Caco-2 (cell line): ENCODE data around the gene DTWD2. TPM values are rescaled to one million over a fixed set of nuclear protein-coding genes. Genes with fewer than 3 reads are reported as not detected.
"Not testable (repeated sequence)": the region's sequence is repeated elsewhere in the genome, so short reads cannot be mapped to it uniquely, and the experiment has no call there.

Experiments used
- BruUV-seq: library from RNA; stranded (reverse); fragments of 400-500 nt; replicated peaks from 2 replicates; lab custom pipeline; 2021; lab: Mats Ljungman, UMichigan
- CTCF ChIA-PET: fragments of 300-600 bp; sonication (Branson Sonifier 250); formaldehyde crosslinking; loops from one replicate; lab custom pipeline; 2022; ENCODE audit warnings: antibody characterized with exemption; lab: Charles Lee
- POLR2A ChIA-PET: fragments of 300-600 bp; sonication (Branson Sonifier 250); formaldehyde crosslinking; loops from one replicate; lab custom pipeline; 2022; ENCODE audit warnings: antibody characterized with exemption; lab: Charles Lee
- DNase-seq, 2 experiments: peaks; one replicate each; pipeline versions ENCODE4 v3.0.0 to v3.0.0-alpha.2; 2020 to 2022
- H3K27me3 ChIP-seq: replicated peaks from 2 replicates; pipeline ENCODE4 v1.6.0; 2011; ENCODE audit warnings: low read length; ENCODE audit not compliant: control insufficient read depth, insufficient read depth
- H3K36me3 ChIP-seq: 2 replicates; pipeline ENCODE4 v1.5.1; 2011; ENCODE audit warnings: low read length; ENCODE audit not compliant: control insufficient read depth, insufficient read depth
- H3K4me1 ChIP-seq: fragments of 250-450 bp; sonication (Bioruptor Pico); 2 replicates; pipeline ENCODE4 v1.5.1; 2020; ENCODE audit warnings: mild to moderate bottlenecking
- H3K4me3 ChIP-seq: 2 replicates; pipeline ENCODE4 v1.5.1; 2011; ENCODE audit warnings: low read depth, mild to moderate bottlenecking, control low read depth, low read length
- H3K9me3 ChIP-seq: fragments of 250-450 bp; sonication (Bioruptor Pico); 2 replicates; pipeline ENCODE4 v1.5.1; 2020; ENCODE audit warnings: mild to moderate bottlenecking, moderate library complexity
- H3K27ac Mint-ChIP-seq: one replicate; pipeline ENCODE4 v1.8.0; 2022; ENCODE audit warnings: mixed read lengths; ENCODE audit not compliant: unreplicated experiment
- H3K27me3 Mint-ChIP-seq: one replicate; pipeline ENCODE4 v1.8.0; 2022; ENCODE audit warnings: mixed read lengths; ENCODE audit not compliant: insufficient read depth, unreplicated experiment
- H3K36me3 Mint-ChIP-seq: one replicate; pipeline ENCODE4 v1.8.0; 2022; ENCODE audit warnings: mild to moderate bottlenecking, mixed read lengths; ENCODE audit not compliant: insufficient read depth, unreplicated experiment
- H3K4me1 Mint-ChIP-seq: one replicate; pipeline ENCODE4 v1.8.0; 2022; ENCODE audit warnings: low read depth, mixed read lengths; ENCODE audit not compliant: unreplicated experiment
- H3K4me3 Mint-ChIP-seq: one replicate; pipeline ENCODE4 v1.8.0; 2022; ENCODE audit warnings: mild to moderate bottlenecking, moderate library complexity, mixed read lengths; ENCODE audit not compliant: unreplicated experiment
- H3K9me3 Mint-ChIP-seq: one replicate; pipeline ENCODE4 v1.8.0; 2022; ENCODE audit warnings: mixed read lengths; ENCODE audit not compliant: unreplicated experiment
- CTCF ChIP-seq, 2 experiments: fragments of 200-600 bp in 1 of 2; IDR thresholded peaks; 1 replicate in 1 of 2; 2 replicates in 1 of 2; pipeline versions ENCODE4 v1.5.1 to v1.8.0; 2011 to 2022; ENCODE audit warnings: antibody characterized with exemption in 1 of 2, control low read depth in 1 of 2, inconsistent platforms in 1 of 2, low read depth in 1 of 2, low read length in 1 of 2, mild to moderate bottlenecking in 1 of 2, moderate library complexity in 1 of 2; ENCODE audit not compliant: insufficient read depth in 1 of 2, severe bottlenecking in 1 of 2, unreplicated experiment in 1 of 2
- intact Hi-C: fragments of 100-400 bp; cut with micrococcal nuclease; formaldehyde crosslinking; loops from one replicate; pipeline ENCODE4 v1.10.0; 2022; ENCODE audit not compliant: unreplicated experiment
- total RNA-seq: library from RNA; stranded (reverse); gene quantifications from 2 replicates; pipeline ENCODE4 v1.2.3, GENCODE V29; 2022

DTWD2 gene
- total RNA-seq, 1 experiment from 2014 or later, result 5.6 TPM

- no peaks in the 10 kb centered on the region for H3K27me3 ChIP-seq
- no peak for TF ChIP-seq CTCF (IDR thresholded peaks at IDR 0.05; ENCODE audit: insufficient read depth in 1 of 2, low read depth in 1 of 2, low read length in 1 of 2, severe bottlenecking in 1 of 2, unreplicated experiment in 1 of 2)
- no peak overlapping the region for H3K4me3 Mint-ChIP-seq
- H3K27me3 Mint-ChIP-seq, result no peaks in the 10 kb centered on the region
- H3K27ac Mint-ChIP-seq, result no peak overlapping the region
- no peak for DNase-seq
- intact Hi-C loops, result loop anchor here (10.0 kb wide), 1 partner anchor 339 kb away; no protein-coding TSS in a partner anchor
- H3K36me3 ChIP-seq, result no peaks in the 10 kb centered on the region
- no peaks in the 10 kb centered on the region for H3K4me1 Mint-ChIP-seq
- BruUV-seq, result no TSS peak
- H3K9me3 Mint-ChIP-seq, result no peaks in the 10 kb centered on the region
- no peaks in the 10 kb centered on the region for H3K4me1 ChIP-seq
- ChIA-PET CTCF (no interaction called here), POLR2A (no interaction called here)
- H3K9me3 ChIP-seq, result no peaks in the 10 kb centered on the region
- H3K36me3 Mint-ChIP-seq, result no peaks in the 10 kb centered on the region
- H3K4me3 ChIP-seq, result no peak overlapping the region
These were observed 34.7 kb downstream of the DTWD2 start for GRCh38 chr5:118953652-118954005.

- Mint-ChIP-seq H3K4me1 (no peaks in the 10 kb centered on the region), H3K27ac (no peak overlapping the region), H3K36me3 (no peaks in the 10 kb centered on the region), H3K27me3 (no peaks in the 10 kb centered on the region), H3K4me3 (no peak overlapping the region), H3K9me3 (no peaks in the 10 kb centered on the region)
- Histone ChIP-seq H3K4me1 (no peaks in the 10 kb centered on the region), H3K4me3 (no peak overlapping the region), H3K27me3 (no peaks in the 10 kb centered on the region), H3K9me3 (no peaks in the 10 kb centered on the region), H3K36me3 (no peaks in the 10 kb centered on the region)
- ChIA-PET POLR2A (no interaction called here), CTCF (no interaction called here)
- intact Hi-C loops, result loop anchor here (10.0 kb wide), 1 partner anchor 338 kb away; no protein-coding TSS in a partner anchor
- BruUV-seq, result no TSS peak
- no peak for DNase-seq
- TF ChIP-seq CTCF (IDR thresholded peaks at IDR 0.05; ENCODE audit: insufficient read depth in 1 of 2, low read depth in 1 of 2, low read length in 1 of 2, severe bottlenecking in 1 of 2, unreplicated experiment in 1 of 2), result no peak
These were observed 35.2 kb downstream of the DTWD2 start for GRCh38 chr5:118952992-118953651.

- H3K27me3 Mint-ChIP-seq, H3K36me3 Mint-ChIP-seq, BruUV-seq, H3K9me3 ChIP-seq, H3K36me3 ChIP-seq, H3K4me3 ChIP-seq, H3K4me3 Mint-ChIP-seq, POLR2A ChIA-PET, H3K4me1 Mint-ChIP-seq, DNase-seq, H3K27ac Mint-ChIP-seq, H3K27me3 ChIP-seq, H3K9me3 Mint-ChIP-seq, H3K4me1 ChIP-seq, CTCF ChIA-PET: not testable (repeated sequence)
- intact Hi-C loops, result loop anchor here (10.0 kb wide), 1 partner anchor 338 kb away; no protein-coding TSS in a partner anchor
These were observed 36.0 kb downstream of the DTWD2 start for GRCh38 chr5:118952306-118952705.

GRCh38 chr5:118950354-118950753 is 38.0 kb downstream of the DTWD2 start:
- H3K4me1 Mint-ChIP-seq, H3K4me3 Mint-ChIP-seq, H3K9me3 Mint-ChIP-seq, H3K9me3 ChIP-seq, H3K36me3 Mint-ChIP-seq, H3K4me3 ChIP-seq, H3K27me3 Mint-ChIP-seq, H3K27me3 ChIP-seq, H3K36me3 ChIP-seq, H3K27ac Mint-ChIP-seq, POLR2A ChIA-PET, CTCF ChIA-PET, BruUV-seq, H3K4me1 ChIP-seq, DNase-seq: not testable (repeated sequence)
- intact Hi-C loops, result loop anchor here (10.0 kb wide), 1 partner anchor 336 kb away; no protein-coding TSS in a partner anchor
